Hepatocyte (in vitro differentiated cells): ENCODE measurements around the gene RNU6-9.

Source experiments
- CTCF ChIP-seq: fragments of 200-600 bp; sonication (generic); IDR thresholded peaks from 2 replicates; pipeline ENCODE4 v1.5.1; 2016; ENCODE audit warnings: antibody characterized with exemption, mild to moderate bottlenecking; ENCODE audit not compliant: poor library complexity
- EZH2 ChIP-seq: fragments of 200-600 bp; sonication (generic); IDR thresholded peaks from 2 replicates; pipeline ENCODE4 v1.6.1; 2016; ENCODE audit warnings: antibody characterized with exemption, mild to moderate bottlenecking, borderline replicate concordance
- EZH2phosphoT487 ChIP-seq: fragments of 200-600 bp; sonication (generic); IDR thresholded peaks from one replicate; pipeline ENCODE4 v1.6.1; 2018; ENCODE audit warnings: antibody characterized with exemption, mild to moderate bottlenecking, low read depth, moderate library complexity; ENCODE audit not compliant: unreplicated experiment, severe bottlenecking

GRCh38 chr19:937259-937694 is 44.0 kb downstream of the RNU6-9 start:
- TF ChIP-seq EZH2 (no peak), CTCF (no peak), EZH2phosphoT487 (no peak)
